Measurements from ENCODE around the gene SH3RF3.

DNA sequence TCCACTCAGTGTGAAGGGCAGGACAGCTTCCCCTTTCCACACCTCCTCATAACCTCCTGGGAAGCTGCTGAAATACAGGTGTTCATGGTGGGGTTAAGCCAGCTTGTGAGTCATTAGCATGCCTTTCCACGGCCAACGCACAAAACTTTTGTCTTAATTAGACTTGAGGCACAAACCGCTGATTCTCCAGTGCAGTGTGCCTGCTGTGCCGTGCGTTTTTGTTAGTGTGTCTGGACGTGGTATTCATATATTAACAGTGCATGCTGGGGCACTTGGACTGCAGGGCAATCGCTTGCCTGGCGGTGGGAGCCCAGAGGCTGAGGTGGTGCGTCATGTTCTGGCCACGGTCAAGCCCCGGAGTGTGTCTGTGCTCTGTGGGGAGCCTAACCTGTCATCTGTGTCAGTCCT, 156.2 kb downstream of the SH3RF3 start:
- TF ChIP-seq, protein P1, sequence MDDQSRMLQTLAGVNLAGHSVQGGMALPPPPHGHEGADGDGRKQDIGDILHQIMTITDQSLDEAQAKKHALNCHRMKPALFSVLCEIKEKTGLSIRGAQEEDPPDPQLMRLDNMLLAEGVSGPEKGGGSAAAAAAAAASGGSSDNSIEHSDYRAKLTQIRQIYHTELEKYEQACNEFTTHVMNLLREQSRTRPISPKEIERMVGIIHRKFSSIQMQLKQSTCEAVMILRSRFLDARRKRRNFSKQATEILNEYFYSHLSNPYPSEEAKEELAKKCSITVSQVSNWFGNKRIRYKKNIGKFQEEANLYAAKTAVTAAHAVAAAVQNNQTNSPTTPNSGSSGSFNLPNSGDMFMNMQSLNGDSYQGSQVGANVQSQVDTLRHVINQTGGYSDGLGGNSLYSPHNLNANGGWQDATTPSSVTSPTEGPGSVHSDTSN (IDR thresholded peaks at IDR 0.05): no peak
- TF ChIP-seq RCOR1 (IDR thresholded peaks at IDR 0.05; ENCODE audit: low read length) (no peak), MEF2A (IDR thresholded peaks at IDR 0.05; ENCODE audit: borderline replicate concordance, low read depth) (no peak), FOXM1 (IDR thresholded peaks at IDR 0.05; ENCODE audit: low read depth) (no peak), POLR2AphosphoS5 (IDR thresholded peaks at IDR 0.05; ENCODE audit: low read depth, low read length) (no peak), JUND (IDR thresholded peaks at IDR 0.05) (no peak)
- TF ChIP-seq, protein P2, sequence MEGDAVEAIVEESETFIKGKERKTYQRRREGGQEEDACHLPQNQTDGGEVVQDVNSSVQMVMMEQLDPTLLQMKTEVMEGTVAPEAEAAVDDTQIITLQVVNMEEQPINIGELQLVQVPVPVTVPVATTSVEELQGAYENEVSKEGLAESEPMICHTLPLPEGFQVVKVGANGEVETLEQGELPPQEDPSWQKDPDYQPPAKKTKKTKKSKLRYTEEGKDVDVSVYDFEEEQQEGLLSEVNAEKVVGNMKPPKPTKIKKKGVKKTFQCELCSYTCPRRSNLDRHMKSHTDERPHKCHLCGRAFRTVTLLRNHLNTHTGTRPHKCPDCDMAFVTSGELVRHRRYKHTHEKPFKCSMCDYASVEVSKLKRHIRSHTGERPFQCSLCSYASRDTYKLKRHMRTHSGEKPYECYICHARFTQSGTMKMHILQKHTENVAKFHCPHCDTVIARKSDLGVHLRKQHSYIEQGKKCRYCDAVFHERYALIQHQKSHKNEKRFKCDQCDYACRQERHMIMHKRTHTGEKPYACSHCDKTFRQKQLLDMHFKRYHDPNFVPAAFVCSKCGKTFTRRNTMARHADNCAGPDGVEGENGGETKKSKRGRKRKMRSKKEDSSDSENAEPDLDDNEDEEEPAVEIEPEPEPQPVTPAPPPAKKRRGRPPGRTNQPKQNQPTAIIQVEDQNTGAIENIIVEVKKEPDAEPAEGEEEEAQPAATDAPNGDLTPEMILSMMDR (IDR thresholded peaks at IDR 0.05): no peak

All from SK-N-SH (cell line).